HG02884 (cell line): ENCODE data around the gene NAP1L1.
A peak's percentile ranks its signal among the peaks of the same experiment; 100 is the strongest.

ENCODE experiments used
- ATAC-seq: cut with Tn5 transposase; IDR thresholded peaks from one replicate; pipeline ENCODE4 v1.9.1; 2021; ENCODE audit warnings: mild to moderate bottlenecking, moderate library complexity; ENCODE audit not compliant: unreplicated experiment

Gene NAP1L1, protein sequence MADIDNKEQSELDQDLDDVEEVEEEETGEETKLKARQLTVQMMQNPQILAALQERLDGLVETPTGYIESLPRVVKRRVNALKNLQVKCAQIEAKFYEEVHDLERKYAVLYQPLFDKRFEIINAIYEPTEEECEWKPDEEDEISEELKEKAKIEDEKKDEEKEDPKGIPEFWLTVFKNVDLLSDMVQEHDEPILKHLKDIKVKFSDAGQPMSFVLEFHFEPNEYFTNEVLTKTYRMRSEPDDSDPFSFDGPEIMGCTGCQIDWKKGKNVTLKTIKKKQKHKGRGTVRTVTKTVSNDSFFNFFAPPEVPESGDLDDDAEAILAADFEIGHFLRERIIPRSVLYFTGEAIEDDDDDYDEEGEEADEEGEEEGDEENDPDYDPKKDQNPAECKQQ

DNA sequence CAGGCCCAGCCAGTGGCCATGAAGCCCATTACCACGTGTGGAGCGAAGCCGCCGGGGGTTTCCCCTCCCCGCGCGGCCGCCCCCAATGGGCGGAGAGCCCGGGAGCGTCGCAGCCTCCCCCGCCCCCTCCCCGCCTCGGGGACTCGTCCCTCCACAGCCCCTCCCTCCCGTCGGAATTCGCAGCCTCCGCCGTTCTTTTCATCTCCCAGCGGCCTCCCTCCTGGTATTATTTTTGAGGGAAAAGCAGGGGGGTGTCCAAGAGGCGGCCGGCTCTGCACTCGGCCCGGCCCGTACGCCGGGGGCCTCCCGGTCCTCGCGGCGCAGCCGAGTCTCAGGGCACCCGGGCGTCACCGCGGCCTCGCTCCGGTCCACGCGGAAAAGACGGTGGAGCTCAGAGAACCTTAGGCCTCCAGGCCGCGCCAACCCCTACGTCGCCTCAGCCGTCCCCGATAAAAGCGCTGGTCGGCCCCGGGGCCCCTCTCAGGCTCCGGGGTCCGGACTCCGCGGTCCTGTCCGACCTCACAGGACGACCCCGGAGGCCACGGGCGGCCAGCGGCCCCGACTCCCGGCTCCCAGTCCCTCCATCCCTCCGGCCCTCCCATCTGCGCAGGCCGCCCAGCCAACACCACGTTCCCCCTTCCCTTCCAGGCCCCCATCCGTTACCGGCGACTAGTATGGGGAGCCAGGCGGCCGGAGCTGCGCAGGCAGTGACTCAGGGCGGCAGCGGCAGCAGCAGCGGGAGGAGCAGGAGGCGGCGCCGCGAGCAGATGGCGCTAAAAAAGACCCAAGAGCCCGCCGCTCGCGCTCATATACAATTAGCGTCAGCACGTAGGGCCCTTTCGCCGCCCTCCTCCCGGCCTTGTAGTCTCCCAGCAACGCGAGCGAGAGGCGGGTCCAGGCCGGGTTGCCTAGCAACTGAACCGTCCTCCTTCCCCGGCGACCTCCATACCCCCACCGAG lies at the start of gene NAP1L1:
Gene NAP1L1, minus strand, starts transcription at position 782 of the 959 bp plus-strand sequence. CDS start 10,466 bp downstream, outside the sequence.
- peak; percentile 92 for ATAC-seq

GRCh38 chr12:76127588-76127987 lies 43.1 kb upstream of the NAP1L1 start:
- ATAC-seq: no peak

DNA sequence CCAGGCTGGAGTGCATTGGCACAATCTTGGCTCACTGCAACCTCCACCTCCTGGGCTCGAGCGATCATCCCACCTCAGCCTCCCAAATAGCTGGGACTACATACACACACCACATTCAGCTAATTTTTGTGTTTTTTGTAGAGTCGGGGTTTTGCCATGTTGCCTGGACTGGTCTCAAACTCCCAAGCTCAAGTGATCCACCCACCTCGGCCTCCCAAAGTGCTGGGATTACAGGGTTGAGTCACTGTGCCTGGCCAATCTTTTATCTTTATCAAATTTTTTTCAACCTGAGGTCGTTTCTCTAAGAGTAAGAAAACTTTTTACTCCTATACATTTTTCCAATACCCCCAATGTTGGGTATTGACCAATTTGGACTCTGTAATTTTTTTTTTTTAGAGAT lies 40.0 kb upstream of the NAP1L1 start:
- ATAC-seq: no peak

DNA sequence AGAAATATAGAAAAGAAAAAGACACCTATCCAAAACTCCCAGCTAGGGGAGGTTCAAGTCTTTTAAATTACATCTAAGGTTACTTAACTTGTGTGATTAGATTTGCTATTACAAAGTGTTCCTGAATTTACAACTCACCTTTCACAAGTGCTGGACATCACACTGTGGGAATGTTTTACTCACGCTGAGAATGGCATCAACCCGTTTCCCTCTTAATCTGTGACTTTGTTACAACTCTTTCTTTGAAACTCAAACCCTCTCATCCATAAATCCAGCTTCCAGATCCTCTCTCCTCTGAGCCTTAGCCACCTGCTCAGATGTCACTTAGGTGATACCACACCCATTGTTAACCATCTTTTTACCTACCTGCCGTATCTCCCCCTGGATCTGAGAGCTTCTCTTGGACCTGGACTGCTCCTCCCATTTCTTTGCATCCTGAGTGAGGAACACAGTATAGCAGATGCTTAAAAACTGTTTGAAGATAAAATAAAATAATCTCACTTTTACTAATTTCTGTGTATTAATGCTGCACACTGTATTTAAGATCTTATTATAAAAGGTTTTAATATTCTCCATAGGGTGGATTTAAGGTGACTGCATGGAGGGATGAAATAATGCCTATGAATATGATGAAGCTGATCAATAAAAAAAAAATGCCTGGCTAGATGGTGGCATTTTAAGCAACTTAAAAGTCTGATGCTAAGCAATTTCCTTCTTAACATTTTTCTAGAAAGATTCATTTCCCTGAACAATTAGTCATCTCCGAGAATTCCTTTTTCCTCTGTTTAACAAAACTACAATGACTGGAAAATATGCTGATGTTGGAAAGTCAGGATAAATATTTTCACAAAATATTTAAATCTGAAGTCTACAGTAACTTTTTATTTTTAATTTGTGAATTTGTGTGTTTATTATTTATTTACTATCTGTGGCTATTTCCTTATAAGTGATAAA lies 39.1 kb upstream of the NAP1L1 start:
- no peak for ATAC-seq

DNA sequence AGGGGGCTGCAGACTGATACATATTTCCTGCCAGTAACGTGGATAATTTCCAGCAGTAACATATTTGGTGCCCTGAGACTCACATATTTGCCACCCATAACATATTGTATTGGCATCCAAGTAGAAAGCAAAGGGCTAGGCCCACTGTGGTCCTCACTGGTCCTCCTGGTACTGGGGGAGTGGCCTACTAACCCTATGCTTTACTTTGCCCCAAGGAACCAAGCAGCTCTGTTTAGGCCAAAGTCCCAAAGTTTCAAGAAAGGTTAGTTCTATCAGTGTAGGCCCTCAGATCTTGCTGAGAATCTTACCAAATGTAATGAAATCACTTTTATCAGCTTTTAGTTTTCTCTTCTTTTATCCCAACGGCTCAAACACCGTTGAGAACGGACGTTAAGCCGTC lies 35.4 kb upstream of the NAP1L1 start:
- no peak for ATAC-seq

GRCh38 chr12:76117751-76118150 lies 33.3 kb upstream of the NAP1L1 start:
- ATAC-seq: no peak

GRCh38 chr12:76117067-76117691 lies 32.7 kb upstream of the NAP1L1 start:
- ATAC-seq: no peak

DNA sequence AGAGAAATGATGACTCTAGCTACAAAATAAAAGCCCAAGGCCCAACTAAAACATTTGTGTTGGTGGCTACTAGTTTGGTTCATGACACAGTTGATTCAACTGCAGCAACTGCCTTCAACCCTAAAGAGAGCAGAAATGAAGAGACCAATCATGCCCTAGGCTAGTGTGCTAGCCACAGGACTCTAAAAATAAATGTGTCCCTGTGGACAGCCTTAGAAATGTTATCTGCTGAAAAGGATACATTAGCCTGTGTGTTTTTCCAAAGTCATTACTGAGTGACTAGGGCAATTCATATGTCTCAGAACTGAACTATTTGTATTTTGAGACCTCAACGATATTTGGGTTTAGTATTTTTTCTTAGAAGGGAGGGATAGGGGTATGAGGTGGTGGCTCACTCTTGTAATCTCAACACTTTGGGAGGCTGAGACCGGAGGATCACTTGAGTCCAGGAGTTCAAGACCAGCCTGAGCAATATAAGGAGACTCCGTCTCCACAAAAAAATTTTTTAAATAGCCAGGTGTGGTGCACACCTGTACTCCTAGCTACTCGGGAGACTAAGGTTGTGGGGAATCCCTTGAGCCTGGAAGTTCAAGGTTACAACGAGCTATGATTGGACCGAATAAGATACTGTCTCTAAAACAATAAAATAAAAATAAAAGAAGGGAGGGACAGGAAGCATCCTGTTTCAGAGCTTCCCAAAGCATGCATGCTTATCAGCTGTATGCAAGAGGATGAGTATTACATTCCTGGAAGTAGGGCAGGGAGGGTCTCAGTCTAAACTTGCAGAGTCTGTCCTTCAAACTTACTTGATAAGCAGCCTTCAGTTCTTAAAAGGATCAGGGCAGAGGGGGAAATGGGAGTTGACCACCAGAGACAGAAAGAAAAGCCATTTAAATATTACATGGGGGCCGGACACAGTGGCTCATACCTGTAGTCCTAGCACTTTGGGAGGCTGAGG lies 29.6 kb upstream of the NAP1L1 start:
- no peak for ATAC-seq

- ATAC-seq: no peak
These were observed 26.8 kb upstream of the NAP1L1 start for GRCh38 chr12:76111209-76111749.

DNA sequence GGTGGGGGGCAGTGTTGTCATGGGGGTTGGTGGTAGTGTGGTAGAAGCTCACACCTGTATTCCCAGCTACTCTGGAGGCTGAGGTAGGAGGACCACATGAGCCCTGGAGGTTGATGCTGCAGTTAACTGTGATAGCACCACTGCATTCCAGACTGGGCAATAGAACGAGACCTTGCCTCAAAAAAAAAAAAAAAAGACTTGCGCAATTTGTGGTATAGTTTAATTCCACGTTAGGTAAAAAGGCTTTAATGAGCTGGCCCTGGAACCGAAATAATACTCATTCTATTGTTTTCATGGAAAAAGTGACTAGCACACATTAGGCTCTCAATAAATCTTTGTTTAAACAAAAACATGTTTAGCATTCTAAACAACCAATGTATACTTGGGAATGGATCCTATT lies 25.4 kb upstream of the NAP1L1 start:
- no peak for ATAC-seq

DNA sequence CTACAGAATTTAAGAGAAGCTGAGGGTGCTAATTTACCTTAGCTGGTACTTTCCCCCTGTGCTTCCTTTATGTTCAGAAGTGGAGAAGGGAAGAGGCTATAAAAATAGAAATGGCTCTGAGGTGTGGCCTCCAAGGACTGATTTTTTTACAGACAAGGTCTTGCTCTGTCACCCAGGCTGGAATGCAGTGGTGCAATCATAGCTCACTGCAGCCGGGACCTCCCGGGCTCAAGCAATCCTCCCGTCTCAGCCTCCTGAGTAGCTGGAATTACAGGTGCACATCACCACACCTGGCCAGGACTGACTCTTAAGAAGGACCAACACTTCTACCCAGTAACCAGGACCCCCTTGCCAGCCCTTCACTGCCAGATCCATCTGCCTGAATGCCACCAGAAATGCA lies 23.9 kb upstream of the NAP1L1 start:
- no peak for ATAC-seq

- no peak for ATAC-seq
These were observed 22.1 kb upstream of the NAP1L1 start for GRCh38 chr12:76106631-76107030.

DNA sequence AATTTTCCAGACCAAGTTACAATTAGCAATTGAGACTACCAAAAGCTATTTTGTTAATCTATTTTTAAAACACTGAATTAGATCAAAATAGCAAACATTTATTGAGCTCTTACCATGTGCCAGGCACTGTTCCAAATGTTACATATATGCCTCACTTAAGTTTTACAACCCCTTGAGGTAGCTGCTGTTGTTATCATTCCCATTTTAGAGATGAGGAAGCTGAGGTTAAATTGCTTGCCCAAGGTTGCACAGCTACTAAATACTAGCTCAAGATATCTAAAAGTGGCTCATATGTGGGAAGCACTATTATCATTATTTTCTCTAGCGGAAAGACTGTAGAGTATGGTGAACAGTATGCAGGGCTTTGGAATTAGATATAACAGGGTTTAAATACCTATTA lies 19.5 kb upstream of the NAP1L1 start:
- ATAC-seq: no peak

GRCh38 chr12:76101739-76102385 lies 17.4 kb upstream of the NAP1L1 start:
- ATAC-seq: no peak

DNA sequence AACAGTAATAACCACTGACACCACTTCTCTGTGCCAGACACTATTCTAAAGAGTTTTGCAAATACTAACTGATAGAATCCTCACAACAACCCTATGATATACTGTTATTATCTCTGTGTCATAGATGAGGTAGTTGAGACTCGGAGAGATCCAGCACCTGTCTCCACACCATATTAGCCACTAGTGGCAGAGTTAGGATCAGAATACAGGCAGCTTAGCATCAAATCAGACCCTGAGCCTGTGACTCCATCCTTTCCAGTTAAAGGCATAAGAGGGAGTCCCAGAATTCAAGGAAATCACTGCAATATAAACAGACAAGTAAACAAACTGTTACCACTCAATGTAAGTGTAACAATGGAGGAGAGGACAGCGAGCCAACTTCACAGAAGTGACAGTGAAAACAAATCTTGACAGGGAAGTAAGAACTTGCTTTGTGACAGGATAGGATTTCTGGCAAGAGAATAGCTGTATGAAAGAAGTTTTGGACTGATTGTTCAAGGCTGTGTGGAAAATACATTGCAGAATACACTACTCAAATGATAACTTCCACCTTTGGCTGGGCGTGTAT lies 11.7 kb upstream of the NAP1L1 start:
- ATAC-seq: no peak

GRCh38 chr12:76094754-76095153 lies 10.3 kb upstream of the NAP1L1 start:
- ATAC-seq: no peak

DNA sequence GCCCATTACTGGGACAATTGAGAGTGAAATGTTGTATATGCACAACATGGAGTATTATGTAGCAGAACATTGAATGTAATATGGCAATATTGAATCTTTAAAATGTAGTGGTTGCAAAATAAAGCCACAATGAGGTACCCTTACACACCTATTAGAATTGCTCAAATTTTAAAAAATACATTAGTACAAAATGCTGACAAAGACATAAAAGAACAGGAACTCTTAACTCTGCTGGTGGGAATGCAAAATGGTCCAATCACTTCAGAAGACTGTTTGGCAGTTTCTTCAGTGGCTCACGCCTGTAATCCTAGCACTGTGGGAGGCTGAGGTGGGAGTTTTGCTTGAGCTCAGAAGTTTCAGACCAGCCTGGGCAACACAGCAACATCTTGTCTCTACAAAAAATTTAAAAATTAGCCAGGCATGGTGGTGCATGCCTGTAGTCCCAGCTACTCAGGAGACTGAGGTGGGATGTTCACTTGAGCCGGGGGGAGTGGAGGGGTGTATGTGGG lies 6.8 kb upstream of the NAP1L1 start:
- no peak for ATAC-seq

DNA sequence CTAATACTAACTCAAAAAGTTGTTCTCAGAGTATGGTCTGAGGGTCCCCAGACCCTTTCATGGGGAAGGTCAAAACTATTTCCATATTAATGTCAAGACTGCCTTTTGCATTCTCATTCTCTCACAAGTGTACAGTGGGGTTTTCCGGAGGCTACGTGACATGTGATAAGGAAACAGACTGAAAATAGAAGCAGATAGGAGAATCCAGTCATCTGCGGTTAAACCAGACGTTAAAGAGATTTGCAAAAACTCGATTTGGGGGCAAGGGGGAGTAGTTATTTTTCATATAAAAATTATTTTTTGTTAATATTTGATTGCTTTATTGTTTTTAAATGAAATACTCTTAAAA lies 1.0 kb upstream of the NAP1L1 start:
- ATAC-seq: no peak
